ENCODE data around the gene MEF2C.

DNA sequence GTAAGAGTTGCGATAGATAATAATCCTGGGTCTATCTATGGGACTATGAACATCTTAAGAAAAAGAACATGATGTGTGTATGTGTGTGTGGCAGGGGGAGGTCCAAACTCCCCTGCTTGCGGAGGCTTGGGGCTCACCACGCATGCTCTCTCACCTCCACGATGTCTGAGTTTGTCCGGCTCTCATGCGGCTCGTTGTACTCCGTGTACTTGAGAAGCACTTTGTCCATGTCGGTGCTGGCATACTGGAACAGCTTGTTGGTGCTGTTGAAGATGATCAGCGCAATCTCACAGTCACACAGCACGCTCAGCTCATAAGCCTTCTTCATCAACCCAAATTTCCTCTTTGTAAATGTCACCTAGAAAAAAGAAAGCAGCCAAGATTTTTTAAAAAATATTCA is 78.5 kb downstream of the MEF2C start:
- TF ChIP-seq, protein P1, sequence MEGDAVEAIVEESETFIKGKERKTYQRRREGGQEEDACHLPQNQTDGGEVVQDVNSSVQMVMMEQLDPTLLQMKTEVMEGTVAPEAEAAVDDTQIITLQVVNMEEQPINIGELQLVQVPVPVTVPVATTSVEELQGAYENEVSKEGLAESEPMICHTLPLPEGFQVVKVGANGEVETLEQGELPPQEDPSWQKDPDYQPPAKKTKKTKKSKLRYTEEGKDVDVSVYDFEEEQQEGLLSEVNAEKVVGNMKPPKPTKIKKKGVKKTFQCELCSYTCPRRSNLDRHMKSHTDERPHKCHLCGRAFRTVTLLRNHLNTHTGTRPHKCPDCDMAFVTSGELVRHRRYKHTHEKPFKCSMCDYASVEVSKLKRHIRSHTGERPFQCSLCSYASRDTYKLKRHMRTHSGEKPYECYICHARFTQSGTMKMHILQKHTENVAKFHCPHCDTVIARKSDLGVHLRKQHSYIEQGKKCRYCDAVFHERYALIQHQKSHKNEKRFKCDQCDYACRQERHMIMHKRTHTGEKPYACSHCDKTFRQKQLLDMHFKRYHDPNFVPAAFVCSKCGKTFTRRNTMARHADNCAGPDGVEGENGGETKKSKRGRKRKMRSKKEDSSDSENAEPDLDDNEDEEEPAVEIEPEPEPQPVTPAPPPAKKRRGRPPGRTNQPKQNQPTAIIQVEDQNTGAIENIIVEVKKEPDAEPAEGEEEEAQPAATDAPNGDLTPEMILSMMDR (IDR thresholded peaks at IDR 0.05) = no peak
- no peak for TF ChIP-seq POLR2A (IDR thresholded peaks at IDR 0.05)
